22Rv1 (cell line): Measurements from ENCODE around the gene LRRC55.

Experiments used
- H3K27ac ChIP-seq: fragments of 450-650 bp; 2 replicates; pipeline ENCODE4 v1.5.1; 2017
- CTCF ChIP-seq: fragments of 450-650 bp; IDR thresholded peaks from 2 replicates; pipeline ENCODE4 v1.5.1; 2017; ENCODE audit warnings: mild to moderate bottlenecking
- ZFX ChIP-seq: fragments of 450-650 bp; IDR thresholded peaks from 2 replicates; pipeline ENCODE4 v1.6.1; 2017; ENCODE audit warnings: antibody characterized with exemption, borderline replicate concordance

The LRRC55 gene

GRCh38 chr11:57190548-57190947 lies 8.8 kb downstream of the LRRC55 start:
- H3K27ac ChIP-seq: no peak overlapping the region
- TF ChIP-seq CTCF (no peak), ZFX (no peak)

GRCh38 chr11:57191311-57192219 lies 9.8 kb downstream of the LRRC55 start:
- TF ChIP-seq CTCF (no peak), ZFX (no peak)
- no peak overlapping the region for H3K27ac ChIP-seq

DNA sequence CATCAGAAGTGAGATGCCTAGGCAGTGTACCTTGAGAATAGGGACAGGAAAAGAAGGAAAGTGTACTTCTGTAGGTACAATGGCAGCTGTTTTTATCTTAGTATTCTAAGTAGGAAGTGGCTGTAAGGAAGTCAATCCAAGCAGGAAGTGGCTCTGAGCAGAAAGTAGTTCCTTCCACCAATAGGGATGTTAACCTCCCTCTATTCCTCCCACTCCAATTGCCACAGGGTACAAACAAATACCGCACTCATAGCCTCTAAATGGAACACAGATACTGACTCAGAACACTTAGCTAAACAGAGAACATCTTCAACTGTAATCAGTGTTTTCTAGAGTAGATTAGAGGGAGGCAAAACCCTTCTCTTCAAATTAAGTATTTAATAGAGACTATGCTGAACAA lies 10.6 kb downstream of the LRRC55 start:
- TF ChIP-seq CTCF (no peak), ZFX (no peak)
- no peak overlapping the region for H3K27ac ChIP-seq

DNA sequence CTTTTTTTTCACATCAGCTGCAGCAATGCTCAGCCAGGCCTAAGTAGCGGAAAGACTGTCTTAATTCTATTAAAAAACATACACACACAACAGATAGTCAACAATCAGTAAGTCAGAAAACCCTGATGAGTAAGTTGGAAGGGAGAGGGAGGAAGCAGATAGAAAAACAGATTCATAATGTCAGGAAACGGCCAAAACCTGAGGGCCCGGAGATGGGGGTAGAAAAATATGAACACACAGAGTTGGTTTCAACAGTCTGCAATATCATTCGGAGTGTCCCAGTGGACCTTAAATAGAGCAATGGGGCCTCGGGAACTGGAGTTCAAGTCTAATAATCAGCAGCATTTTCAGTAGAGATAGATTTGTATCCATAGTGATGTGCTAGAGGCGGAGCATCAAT lies 14.8 kb downstream of the LRRC55 start:
- no peak overlapping the region for H3K27ac ChIP-seq
- TF ChIP-seq CTCF: no peak
- TF ChIP-seq ZFX: no peak

- TF ChIP-seq CTCF: no peak
- TF ChIP-seq ZFX: no peak
- no peak overlapping the region for H3K27ac ChIP-seq
Measured at GRCh38 chr11:57197762-57198161, 16.0 kb downstream of the LRRC55 start.

DNA sequence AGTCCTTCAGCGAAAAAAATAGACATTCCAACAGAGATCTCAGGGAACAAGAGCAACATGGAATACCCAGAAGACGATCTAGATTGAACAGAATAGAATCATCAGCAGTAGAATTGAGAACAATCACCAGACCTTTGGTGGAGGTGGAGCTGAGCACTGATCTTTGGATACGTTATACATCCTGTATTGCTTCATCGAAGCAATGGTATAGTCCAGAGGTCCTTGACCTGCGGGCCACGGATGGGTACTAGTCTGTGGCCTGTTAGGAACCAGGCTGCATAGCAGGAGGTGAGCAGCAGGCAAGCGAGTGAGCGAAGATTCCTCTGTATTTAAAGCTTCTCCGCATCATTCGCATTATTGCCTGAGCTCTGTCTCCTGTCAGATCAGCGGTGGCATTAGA lies 17.6 kb downstream of the LRRC55 start:
- H3K27ac ChIP-seq: no peak overlapping the region
- no peak for TF ChIP-seq CTCF
- TF ChIP-seq ZFX: no peak

DNA sequence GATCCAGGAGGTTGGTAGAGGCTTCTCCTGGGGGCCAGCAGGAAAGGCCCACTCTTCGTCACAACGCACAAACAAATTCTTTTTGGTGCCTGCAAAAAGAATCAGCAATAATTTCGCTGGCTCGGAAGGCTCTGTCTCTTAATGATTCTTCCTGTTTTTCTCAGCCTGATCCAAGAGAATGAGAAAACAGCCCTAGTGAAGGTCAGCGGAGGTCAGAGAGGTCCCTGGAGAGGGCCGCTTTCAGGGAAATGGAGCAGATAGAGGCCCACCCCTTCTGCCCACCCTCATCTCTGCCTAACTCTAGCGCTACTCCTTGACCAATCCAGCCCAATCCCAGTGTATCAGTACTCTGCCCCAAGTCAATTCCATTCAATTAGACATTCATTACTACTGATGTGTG lies 19.2 kb downstream of the LRRC55 start:
- no peak overlapping the region for H3K27ac ChIP-seq
- TF ChIP-seq CTCF: no peak
- TF ChIP-seq ZFX: no peak
